Cardiac muscle cell (in vitro differentiated cells and primary cell): ENCODE results near the gene ZFY. TPM values are rescaled to one million over a fixed set of nuclear protein-coding genes. Genes with fewer than 3 reads are reported as not detected.
A peak's percentile ranks its signal among the peaks of the same experiment; 100 is the strongest.
"Not testable (repeated sequence)": the region's sequence is repeated elsewhere in the genome, so short reads cannot be mapped to it uniquely, and the experiment has no call there.

Experiments used
- DNase-seq, 2 donors: peaks; one replicate each; pipeline versions ENCODE4 v3.0.0 to v3.0.0-alpha.2; 2010 to 2017; ENCODE audit warnings: low read depth in 1 of 2, low spot score in 1 of 2
- H3K27ac ChIP-seq: fragments of 200-600 bp; sonication (generic); 2 replicates; pipeline ENCODE4 v1.5.1; 2016
- H3K27me3 ChIP-seq: fragments of 200-600 bp; sonication (generic); 2 replicates; pipeline ENCODE4 v1.6.0; 2016; ENCODE audit warnings: control low read depth
- H3K36me3 ChIP-seq: fragments of 200-600 bp; sonication (generic); 2 replicates; pipeline ENCODE4 v1.5.1; 2016; ENCODE audit warnings: control low read depth
- H3K4me1 ChIP-seq: fragments of 200-600 bp; sonication (generic); 2 replicates; pipeline ENCODE4 v1.8.1; 2017; ENCODE audit warnings: low read depth, mild to moderate bottlenecking, mixed run types
- H3K4me3 ChIP-seq: fragments of 200-600 bp; sonication (generic); 2 replicates; pipeline ENCODE4 v1.5.1; 2016; ENCODE audit warnings: mild to moderate bottlenecking
- H3K9me3 ChIP-seq: fragments of 200-600 bp; sonication (generic); 2 replicates; pipeline ENCODE4 v1.5.1; 2017; ENCODE audit warnings: low read depth, mild to moderate bottlenecking, control low read depth
- polyA plus RNA-seq: library from polyadenylated mRNA; unstranded; fragments of >200 nt; fragmentation: Nextera tagmentation; extraction: Ambion mirVana; gene quantifications from 2 replicates; pipeline ENCODE4 v1.2.1, GENCODE V29; 2016
- total RNA-seq: library from RNA; depleted of rRNA; stranded (reverse); fragments of >200 nt; gene quantifications from 2 replicates; pipeline ENCODE4 v1.2.3, GENCODE V29; 2016
- TF ChIP-seq, protein P1 (sequence below): IDR thresholded peaks from 2 replicates; pipeline ENCODE4 v1.5.1; 2012; ENCODE audit warnings: low read depth, mild to moderate bottlenecking, low read length

Gene ZFY
- total and polyA plus RNA-seq, 2 experiments from 2014 or later, result not detected

DNA sequence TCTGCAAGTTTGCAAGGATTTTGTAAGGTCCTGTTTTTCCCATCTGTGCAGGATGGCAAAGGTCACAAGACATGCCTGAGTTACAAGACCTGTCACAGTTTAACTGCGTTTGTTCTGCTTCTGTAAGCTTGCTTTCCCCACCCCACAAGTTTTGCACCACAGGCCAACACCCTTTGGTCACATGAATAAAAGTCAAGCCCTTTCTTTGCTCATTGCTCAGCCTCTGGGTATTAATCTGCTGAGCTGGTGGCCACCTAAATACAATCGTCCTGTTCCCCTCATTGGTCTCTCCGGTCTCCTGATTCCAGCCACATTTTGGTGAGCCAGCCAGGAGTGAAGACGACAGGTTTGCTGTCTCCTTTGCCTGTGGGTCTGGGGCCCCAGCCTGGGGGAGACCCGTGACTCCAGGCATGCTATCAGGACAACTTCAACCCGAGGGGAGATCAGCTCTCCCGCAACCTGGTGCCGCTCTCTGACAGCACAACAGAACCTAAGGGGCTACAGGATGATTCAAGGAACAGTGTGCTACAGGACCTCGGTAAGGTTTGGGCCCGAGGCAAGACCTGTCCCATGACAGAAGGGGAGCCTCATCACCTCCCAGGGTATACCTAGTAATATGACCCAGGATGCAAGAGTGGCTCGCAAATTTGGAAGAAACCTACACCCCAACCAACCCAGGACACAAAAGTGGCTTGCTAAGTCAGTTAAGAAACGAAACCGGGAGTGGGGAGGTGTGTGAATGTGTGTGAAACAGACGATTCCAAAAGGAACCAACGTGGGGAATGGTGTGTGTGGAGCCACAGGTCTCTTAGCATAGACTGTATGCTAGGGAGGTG is 67.7 kb downstream of the ZFY start:
- Histone ChIP-seq H3K27me3 (no peaks in the 10 kb centered on the region), H3K9me3 (no peaks in the 10 kb centered on the region), H3K4me1 (no peaks in the 10 kb centered on the region), H3K36me3 (no peaks in the 10 kb centered on the region), H3K27ac (no peak overlapping the region), H3K4me3 (no peak overlapping the region)
- TF ChIP-seq, protein P1, sequence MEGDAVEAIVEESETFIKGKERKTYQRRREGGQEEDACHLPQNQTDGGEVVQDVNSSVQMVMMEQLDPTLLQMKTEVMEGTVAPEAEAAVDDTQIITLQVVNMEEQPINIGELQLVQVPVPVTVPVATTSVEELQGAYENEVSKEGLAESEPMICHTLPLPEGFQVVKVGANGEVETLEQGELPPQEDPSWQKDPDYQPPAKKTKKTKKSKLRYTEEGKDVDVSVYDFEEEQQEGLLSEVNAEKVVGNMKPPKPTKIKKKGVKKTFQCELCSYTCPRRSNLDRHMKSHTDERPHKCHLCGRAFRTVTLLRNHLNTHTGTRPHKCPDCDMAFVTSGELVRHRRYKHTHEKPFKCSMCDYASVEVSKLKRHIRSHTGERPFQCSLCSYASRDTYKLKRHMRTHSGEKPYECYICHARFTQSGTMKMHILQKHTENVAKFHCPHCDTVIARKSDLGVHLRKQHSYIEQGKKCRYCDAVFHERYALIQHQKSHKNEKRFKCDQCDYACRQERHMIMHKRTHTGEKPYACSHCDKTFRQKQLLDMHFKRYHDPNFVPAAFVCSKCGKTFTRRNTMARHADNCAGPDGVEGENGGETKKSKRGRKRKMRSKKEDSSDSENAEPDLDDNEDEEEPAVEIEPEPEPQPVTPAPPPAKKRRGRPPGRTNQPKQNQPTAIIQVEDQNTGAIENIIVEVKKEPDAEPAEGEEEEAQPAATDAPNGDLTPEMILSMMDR, result no peak
- no peak for DNase-seq

DNA sequence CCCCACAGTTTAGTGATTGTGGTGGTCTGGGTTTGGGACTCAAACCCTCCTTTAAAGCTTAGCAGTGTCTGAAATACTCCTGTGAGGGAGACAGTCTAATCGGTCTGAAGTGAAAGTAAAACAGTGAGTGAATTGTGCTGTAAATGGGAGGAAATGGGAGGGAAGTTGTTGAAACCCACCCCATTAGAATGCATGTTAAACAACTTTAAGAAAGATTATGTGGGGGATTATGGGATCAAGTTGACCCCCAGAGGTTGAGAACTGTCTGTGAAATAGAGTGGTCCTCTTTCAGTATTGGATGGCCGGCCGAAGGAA is 68.3 kb downstream of the ZFY start:
- H3K36me3 ChIP-seq, result no peaks in the 10 kb centered on the region
- H3K9me3 ChIP-seq, result no peaks in the 10 kb centered on the region
- peak in 1 of 2 donors; percentile 12 for DNase-seq
- TF ChIP-seq, protein P1, result no peak
- no peak overlapping the region for H3K27ac ChIP-seq
- H3K4me1 ChIP-seq, result no peaks in the 10 kb centered on the region
- H3K27me3 ChIP-seq, result no peaks in the 10 kb centered on the region
- H3K4me3 ChIP-seq, result no peak overlapping the region

GRCh38 chrY:3003846-3004245 is 68.7 kb downstream of the ZFY start:
- H3K9me3 ChIP-seq, result no peaks in the 10 kb centered on the region
- H3K4me1 ChIP-seq, result no peaks in the 10 kb centered on the region
- H3K27ac ChIP-seq, result no peak overlapping the region
- TF ChIP-seq, protein P1, result no peak
- no peaks in the 10 kb centered on the region for H3K27me3 ChIP-seq
- H3K4me3 ChIP-seq, result no peak overlapping the region
- peak in 1 of 2 donors; percentile 34 for DNase-seq
- no peaks in the 10 kb centered on the region for H3K36me3 ChIP-seq

- H3K27ac ChIP-seq, H3K36me3 ChIP-seq, H3K27me3 ChIP-seq, H3K4me3 ChIP-seq, H3K4me1 ChIP-seq, H3K9me3 ChIP-seq, DNase-seq: not testable (repeated sequence)
Observed at GRCh38 chrY:3006031-3006430, 70.8 kb downstream of the ZFY start.

- Histone ChIP-seq H3K36me3 (no peaks in the 10 kb centered on the region), H3K9me3 (no peaks in the 10 kb centered on the region), H3K27me3 (no peaks in the 10 kb centered on the region), H3K4me3 (no peak overlapping the region), H3K27ac (no peak overlapping the region), H3K4me1 (no peaks in the 10 kb centered on the region)
- TF ChIP-seq, protein P1, result no peak
- DNase-seq, result no peak
Observed at GRCh38 chrY:3007967-3008366, 72.8 kb downstream of the ZFY start.

GRCh38 chrY:3012226-3012625 is 77.0 kb downstream of the ZFY start:
- Histone ChIP-seq H3K4me3 (no peak overlapping the region), H3K27ac (no peak overlapping the region), H3K4me1 (no peaks in the 10 kb centered on the region), H3K9me3 (no peaks in the 10 kb centered on the region), H3K27me3 (no peaks in the 10 kb centered on the region), H3K36me3 (no peaks in the 10 kb centered on the region)
- DNase-seq, result no peak
- TF ChIP-seq, protein P1, result no peak
